HG03520 (cell line): Measurements from ENCODE around the gene SRSF4.
"Not testable (repeated sequence)": the region's sequence is repeated elsewhere in the genome, so short reads cannot be mapped to it uniquely, and the experiment has no call there.

Source experiments
- ATAC-seq: cut with Tn5 transposase; IDR thresholded peaks from one replicate; pipeline ENCODE4 v1.9.1; 2021; ENCODE audit warnings: mild to moderate bottlenecking, moderate library complexity; ENCODE audit not compliant: unreplicated experiment

Gene SRSF4

GRCh38 chr1:29166291-29166878, 15.3 kb downstream of the SRSF4 start:
- no peak for ATAC-seq

- no peak for ATAC-seq
Measured at GRCh38 chr1:29164588-29164987, 17.1 kb downstream of the SRSF4 start.

- ATAC-seq, result no peak
Measured at GRCh38 chr1:29162476-29163138, 19.1 kb downstream of the SRSF4 start.

GRCh38 chr1:29162025-29162424, 19.7 kb downstream of the SRSF4 start:
- no peak for ATAC-seq

GRCh38 chr1:29159773-29160172, 21.9 kb downstream of the SRSF4 start:
- ATAC-seq, result no peak

GRCh38 chr1:29157269-29157601, 24.5 kb downstream of the SRSF4 start:
- ATAC-seq, result no peak

GRCh38 chr1:29156543-29157268, 25.0 kb downstream of the SRSF4 start:
- no peak for ATAC-seq

- no peak for ATAC-seq
Measured at GRCh38 chr1:29152046-29152805, 29.5 kb downstream of the SRSF4 start.

- ATAC-seq, result not testable (repeated sequence)
Measured at GRCh38 chr1:29150346-29150745, 31.4 kb downstream of the SRSF4 start.

GRCh38 chr1:29148656-29149491, 32.8 kb downstream of the SRSF4 start:
- no peak for ATAC-seq

GRCh38 chr1:29145739-29146437, 35.8 kb downstream of the SRSF4 start:
- ATAC-seq, result no peak

GRCh38 chr1:29144178-29144577, 37.5 kb downstream of the SRSF4 start:
- ATAC-seq, result no peak

GRCh38 chr1:29142714-29143113, 39.0 kb downstream of the SRSF4 start:
- no peak for ATAC-seq

- no peak for ATAC-seq
Measured at GRCh38 chr1:29136391-29136915, 45.2 kb downstream of the SRSF4 start.

- ATAC-seq, result no peak
Measured at GRCh38 chr1:29134695-29135028, 47.0 kb downstream of the SRSF4 start.

- ATAC-seq, result no peak
Measured at GRCh38 chr1:29133861-29134694, 47.6 kb downstream of the SRSF4 start.

GRCh38 chr1:29131056-29131455, 50.6 kb downstream of the SRSF4 start:
- not testable (repeated sequence) for ATAC-seq

GRCh38 chr1:29129916-29130315, 51.8 kb downstream of the SRSF4 start:
- no peak for ATAC-seq

GRCh38 chr1:29128739-29129138, 53.0 kb downstream of the SRSF4 start:
- no peak for ATAC-seq
